ENCODE data around the gene SLC41A1.

SLC41A1 gene

GRCh38 chr1:205750138-205751035 is 62.6 kb downstream of the SLC41A1 start, which contains the start of gene NUCKS1:
Gene NUCKS1 (minus strand): TSS chr1:205750182. CDS start chr1:205749973, 209 bp downstream.
- DNase-seq, result peak; percentile 94

GRCh38 chr1:205749234-205750137 is 63.5 kb downstream of the SLC41A1 start:
- peak; percentile 94 for DNase-seq

GRCh38 chr1:205748403-205749233 is 64.4 kb downstream of the SLC41A1 start:
- peak; percentile 15 for DNase-seq

GRCh38 chr1:205746757-205747412 is 66.1 kb downstream of the SLC41A1 start:
- no peak for DNase-seq

- no peak for DNase-seq
Observed at GRCh38 chr1:205744403-205744802, 68.6 kb downstream of the SLC41A1 start.

GRCh38 chr1:205743977-205744376 is 69.0 kb downstream of the SLC41A1 start:
- DNase-seq, result no peak

GRCh38 chr1:205741681-205742080 is 71.3 kb downstream of the SLC41A1 start:
- DNase-seq, result no peak

- no peak for DNase-seq
Observed at GRCh38 chr1:205739348-205740160, 73.4 kb downstream of the SLC41A1 start.
